Endothelial cell of umbilical vein (primary cell): Measurements from ENCODE around the gene GGT7.

Experiments
- JUN ChIP-seq: IDR thresholded peaks from 2 replicates; pipeline ENCODE4 v1.6.1; 2011; ENCODE audit warnings: borderline replicate concordance, low read depth; ENCODE audit not compliant: insufficient read length, insufficient read depth
- TF ChIP-seq, protein P1 (sequence below), 2 donors: IDR thresholded peaks; 1 replicate in 1 of 2; 2 replicates in 1 of 2; pipeline ENCODE4 v1.5.1; 2011; ENCODE audit warnings: low read length in 2 of 2, mild to moderate bottlenecking in 2 of 2, moderate library complexity in 2 of 2, control low read depth in 1 of 2, inconsistent platforms in 1 of 2, low read depth in 1 of 2; ENCODE audit not compliant: insufficient read depth in 1 of 2; ENCODE audit errors: extremely low read depth in 1 of 2

DNA sequence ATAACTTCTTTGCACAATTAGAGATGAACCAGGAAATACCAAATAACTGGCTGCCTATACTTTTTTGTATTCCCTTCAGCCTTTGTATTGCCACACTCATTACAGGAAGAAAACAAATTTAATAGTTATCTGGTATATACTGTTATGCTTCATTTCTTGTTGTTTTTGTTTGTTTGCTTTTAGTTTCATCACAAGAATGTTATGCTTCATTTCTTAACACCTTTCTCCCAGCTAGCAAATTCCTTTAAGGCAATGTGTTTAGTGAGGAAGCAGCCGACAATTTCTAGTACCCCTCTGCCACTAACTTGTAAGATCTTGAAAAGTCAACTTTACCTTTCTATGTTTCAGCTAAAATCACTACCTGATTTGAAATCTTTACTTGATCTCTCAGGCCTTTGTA is 48.6 kb downstream of the GGT7 start:
- TF ChIP-seq, protein P1, sequence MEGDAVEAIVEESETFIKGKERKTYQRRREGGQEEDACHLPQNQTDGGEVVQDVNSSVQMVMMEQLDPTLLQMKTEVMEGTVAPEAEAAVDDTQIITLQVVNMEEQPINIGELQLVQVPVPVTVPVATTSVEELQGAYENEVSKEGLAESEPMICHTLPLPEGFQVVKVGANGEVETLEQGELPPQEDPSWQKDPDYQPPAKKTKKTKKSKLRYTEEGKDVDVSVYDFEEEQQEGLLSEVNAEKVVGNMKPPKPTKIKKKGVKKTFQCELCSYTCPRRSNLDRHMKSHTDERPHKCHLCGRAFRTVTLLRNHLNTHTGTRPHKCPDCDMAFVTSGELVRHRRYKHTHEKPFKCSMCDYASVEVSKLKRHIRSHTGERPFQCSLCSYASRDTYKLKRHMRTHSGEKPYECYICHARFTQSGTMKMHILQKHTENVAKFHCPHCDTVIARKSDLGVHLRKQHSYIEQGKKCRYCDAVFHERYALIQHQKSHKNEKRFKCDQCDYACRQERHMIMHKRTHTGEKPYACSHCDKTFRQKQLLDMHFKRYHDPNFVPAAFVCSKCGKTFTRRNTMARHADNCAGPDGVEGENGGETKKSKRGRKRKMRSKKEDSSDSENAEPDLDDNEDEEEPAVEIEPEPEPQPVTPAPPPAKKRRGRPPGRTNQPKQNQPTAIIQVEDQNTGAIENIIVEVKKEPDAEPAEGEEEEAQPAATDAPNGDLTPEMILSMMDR (IDR thresholded peaks at IDR 0.05; ENCODE audit: extremely low read depth in 1 of 2, insufficient read depth in 1 of 2, low read depth in 1 of 2, low read length in 2 of 2) = no peak
- no peak for TF ChIP-seq JUN
